Adrenal gland (tissue), 12 donors: ENCODE measurements around the gene PHLDA3. TPM values are rescaled to one million over a fixed set of nuclear protein-coding genes. Genes with fewer than 3 reads are reported as not detected.

Source experiments
- DNase-seq, 7 donors: peaks; one replicate each; pipeline ENCODE4 v3.0.0-alpha.2; 2019 to 2020
- H3K27ac ChIP-seq, 5 donors: fragments of 200-600 bp; sonication (generic) in 4 of 5; 1 replicate in 3 of 5; 2 replicates in 2 of 5; pipeline versions ENCODE4 v1.5.1 to v1.8.0; 2016 to 2020; ENCODE audit warnings: mild to moderate bottlenecking in 1 of 5
- H3K27me3 ChIP-seq: fragments of 200-600 bp; 2 replicates; pipeline ENCODE4 v1.8.0; 2021
- H3K36me3 ChIP-seq, 2 donors: fragments of 200-600 bp; replicated peaks in 1 of 2; 1 replicate in 1 of 2; 2 replicates in 1 of 2; pipeline versions ENCODE4 v1.5.1 to v1.8.0; 2018 to 2022
- H3K4me1 ChIP-seq, 2 donors: fragments of 200-600 bp; replicated peaks in 1 of 2; 1 replicate in 1 of 2; 2 replicates in 1 of 2; pipeline versions ENCODE4 v1.5.1 to v1.8.0; 2018 to 2021
- H3K4me3 ChIP-seq, 4 donors: fragments of 200-600 bp; sonication (generic) in 3 of 4; one replicate each; pipeline ENCODE4 v1.5.1; 2016 to 2018
- H3K9me3 ChIP-seq, 3 donors: fragments of 200-600 bp; sonication (generic) in 1 of 3; replicated peaks in 1 of 3; 1 replicate in 2 of 3; 2 replicates in 1 of 3; pipeline versions ENCODE4 v1.5.1 to v1.8.0; 2016 to 2021
- POLR2A ChIP-seq, 2 donors: fragments of 450-650 bp; IDR thresholded peaks; one replicate each; pipeline ENCODE4 v1.6.1; 2017; ENCODE audit warnings: antibody characterized with exemption in 2 of 2, mild to moderate bottlenecking in 2 of 2, moderate library complexity in 1 of 2
- WGBS, 4 donors: extraction: QIAGEN DNeasy Blood & Tissue Kit in 2 of 4; methylation state at CpG; one replicate each; pipeline versions ENCODE4 v1.1.5 to v1.1.7; 2013 to 2017; 5-methylcytosine and 5-hydroxymethylcytosine counted together
- intact Hi-C, 2 donors: fragments of 100-400 bp; cut with DNase I; formaldehyde crosslinking; loops; one replicate each; pipeline versions ENCODE4 v1.14.1 to v1.15.0; 2022 to 2023
- polyA plus RNA-seq, 3 donors: library from polyadenylated mRNA; stranded (reverse); fragments of 200-250 nt in 2 of 3; fragments of 350-450 nt in 1 of 3; fragmentation: Illumina TruSeq in 1 of 3; extraction: RNeasy Lipid Tissue Mini Kit (QIAGEN cat#74804) in 1 of 3; gene quantifications; one replicate each; pipeline ENCODE4 v1.2.3, GENCODE V29; 2013 to 2014
- total RNA-seq, 9 donors: library from RNA; depleted of rRNA in 4 of 9; stranded (reverse); fragments of >200 nt in 4 of 9; fragments of 120-200 nt in 1 of 9; fragmentation: NEBNext Ultra II Directional in 1 of 9; extraction: Animal tissue kit (Norgen Biotek cat#: 25700) in 1 of 9; gene quantifications; one replicate each; pipeline versions ENCODE4 v1.1.0 to v1.2.4, GENCODE V29; 2013 to 2023
- TF ChIP-seq, protein P1 (sequence below), 6 experiments: fragments of 450-650 bp in 4 of 6; fragments of 200-600 bp in 2 of 6; sonication (generic) in 1 of 6; IDR thresholded peaks; 1 replicate in 5 of 6; 2 replicates in 1 of 6; pipeline versions ENCODE4 v1.5.1 to v1.8.0; 2016 to 2021; ENCODE audit warnings: antibody characterized with exemption in 6 of 6, mild to moderate bottlenecking in 2 of 6, moderate library complexity in 1 of 6
- donor health status: healthy with polysubstance abuse.
- donor health status: Bipolar disorder and iron deficiency.
- donor health status: DM: yes; HTN: yes; CAD: no.
- donor health status: DM: no; HTN: no; CAD: no.
- donor health status: DM: no; HTN: no; CAD: no.
- donor health status: DM: yes; HTN: yes; CAD: no.

Gene PHLDA3
- total and polyA plus RNA-seq, 12 donors = 2.1 to 64.7 (median 29.1) TPM

GRCh38 chr1:201419746-201420607 is 49.0 kb downstream of the PHLDA3 start:
- intact Hi-C loops = no loop called here
- Histone ChIP-seq H3K36me3 (no peaks in the 10 kb centered on the region), H3K27me3 (no peaks in the 10 kb centered on the region), H3K4me1 (no peaks in the 10 kb centered on the region), H3K27ac (no peak overlapping the region), H3K9me3 (no peaks in the 10 kb centered on the region), H3K4me3 (no peak overlapping the region)
- TF ChIP-seq POLR2A (IDR thresholded peaks at IDR 0.05) = no peak
- TF ChIP-seq, protein P1, sequence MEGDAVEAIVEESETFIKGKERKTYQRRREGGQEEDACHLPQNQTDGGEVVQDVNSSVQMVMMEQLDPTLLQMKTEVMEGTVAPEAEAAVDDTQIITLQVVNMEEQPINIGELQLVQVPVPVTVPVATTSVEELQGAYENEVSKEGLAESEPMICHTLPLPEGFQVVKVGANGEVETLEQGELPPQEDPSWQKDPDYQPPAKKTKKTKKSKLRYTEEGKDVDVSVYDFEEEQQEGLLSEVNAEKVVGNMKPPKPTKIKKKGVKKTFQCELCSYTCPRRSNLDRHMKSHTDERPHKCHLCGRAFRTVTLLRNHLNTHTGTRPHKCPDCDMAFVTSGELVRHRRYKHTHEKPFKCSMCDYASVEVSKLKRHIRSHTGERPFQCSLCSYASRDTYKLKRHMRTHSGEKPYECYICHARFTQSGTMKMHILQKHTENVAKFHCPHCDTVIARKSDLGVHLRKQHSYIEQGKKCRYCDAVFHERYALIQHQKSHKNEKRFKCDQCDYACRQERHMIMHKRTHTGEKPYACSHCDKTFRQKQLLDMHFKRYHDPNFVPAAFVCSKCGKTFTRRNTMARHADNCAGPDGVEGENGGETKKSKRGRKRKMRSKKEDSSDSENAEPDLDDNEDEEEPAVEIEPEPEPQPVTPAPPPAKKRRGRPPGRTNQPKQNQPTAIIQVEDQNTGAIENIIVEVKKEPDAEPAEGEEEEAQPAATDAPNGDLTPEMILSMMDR (IDR thresholded peaks at IDR 0.05) = no peak
- WGBS, 4 donors = 61 to 84% (median 71%) methylated on average over 8 to 12 of the region's 12 CpGs
- DNase-seq = no peak

DNA sequence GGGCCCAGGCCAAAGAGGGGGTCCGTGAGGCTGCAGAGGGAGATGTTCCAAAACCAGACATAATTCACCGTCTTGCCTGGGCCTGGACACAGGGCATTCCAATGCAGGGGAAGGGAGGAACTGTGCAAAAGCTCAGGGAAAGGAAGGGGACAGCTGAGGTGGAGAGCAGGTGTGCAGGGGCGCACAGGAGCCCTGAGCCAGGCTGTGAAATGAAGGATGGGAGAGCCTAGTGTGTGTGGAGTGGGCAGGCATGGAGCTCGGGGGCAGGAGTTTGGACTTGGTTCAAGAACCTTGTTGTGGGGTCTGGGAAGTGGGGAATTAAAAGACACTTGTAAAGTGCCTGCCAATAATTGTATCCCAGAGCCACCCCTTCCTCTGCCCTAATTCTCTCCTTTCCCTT is 49.7 kb downstream of the PHLDA3 start:
- Histone ChIP-seq H3K4me3 (no peak overlapping the region), H3K36me3 (no peaks in the 10 kb centered on the region), H3K9me3 (no peaks in the 10 kb centered on the region), H3K4me1 (no peaks in the 10 kb centered on the region), H3K27me3 (no peaks in the 10 kb centered on the region), H3K27ac (no peak overlapping the region)
- WGBS, 4 donors = 81 to 90% (median 84%) methylated on average over 4 of the region's 4 CpGs
- TF ChIP-seq, protein P1 (IDR thresholded peaks at IDR 0.05) = no peak
- TF ChIP-seq POLR2A (IDR thresholded peaks at IDR 0.05) = no peak
- DNase-seq = no peak
- intact Hi-C loops = no loop called here

DNA sequence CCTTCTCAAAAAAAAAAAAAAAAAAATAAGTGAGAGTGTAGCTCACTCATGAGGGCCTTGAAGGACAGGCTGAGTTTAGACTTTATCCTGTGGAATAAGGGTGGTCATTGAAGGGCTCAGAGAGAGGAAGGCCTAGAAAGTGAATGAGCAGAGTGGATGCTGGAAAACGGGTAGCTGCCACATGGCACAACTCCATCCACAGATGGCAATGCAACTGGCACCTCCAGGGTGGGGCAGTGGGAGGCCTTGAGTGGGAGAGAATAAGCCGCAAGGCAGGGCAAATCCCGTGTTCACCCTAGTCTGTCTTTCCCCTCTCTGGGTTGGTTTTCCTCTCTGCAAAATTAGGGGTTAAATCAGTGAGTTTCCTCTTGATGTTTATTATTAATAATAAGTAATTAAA is 50.5 kb downstream of the PHLDA3 start:
- no peaks in the 10 kb centered on the region for H3K4me1 ChIP-seq
- no peak for DNase-seq
- 84 to 91% (median 86%) methylated on average over 3 of the region's 3 CpGs for WGBS, 4 donors
- H3K4me3 ChIP-seq = no peak overlapping the region
- H3K9me3 ChIP-seq = no peaks in the 10 kb centered on the region
- H3K27me3 ChIP-seq = no peaks in the 10 kb centered on the region
- no peak overlapping the region for H3K27ac ChIP-seq
- H3K36me3 ChIP-seq = no peaks in the 10 kb centered on the region
- TF ChIP-seq, protein P1 (IDR thresholded peaks at IDR 0.05) = no peak
- TF ChIP-seq POLR2A (IDR thresholded peaks at IDR 0.05) = no peak
- intact Hi-C loops = no loop called here

Other genes starting within 250 kb of the PHLDA3 start
- under 1 TPM in 7 of 9 donors, not detected in 2; 0.06 to 0.42 (median 0.26) TPM for gene PKP1, start 185.7 kb downstream of the PHLDA3 start, total RNA-seq
- under 1 TPM; 0.08 to 0.98 (median 0.11) TPM for gene PKP1, start 185.7 kb downstream of the PHLDA3 start, polyA plus RNA-seq
- gene TNNT2, start 91.5 kb downstream of the PHLDA3 start, total RNA-seq = 10 to 100 TPM in 1 of 9 donors, 1 to 10 TPM in 4, under 1 TPM in 2, not detected in 2; 0.39 to 10.5 (median 1.8) TPM
- 10 to 100 TPM; 10.3 to 37.3 (median 14.0) TPM for gene TNNT2, start 91.5 kb downstream of the PHLDA3 start, polyA plus RNA-seq
- under 1 TPM in 3 of 9 donors, not detected in 6; 0.11 to 0.61 (median 0.54) TPM for gene LAD1, start 69.9 kb downstream of the PHLDA3 start, total RNA-seq
- gene LAD1, start 69.9 kb downstream of the PHLDA3 start, polyA plus RNA-seq = under 1 TPM in 2 of 3 donors, not detected in 1; 0.08 to 0.17 TPM
- 1 to 10 TPM in 1 of 9 donors, under 1 TPM in 2, not detected in 6; 0.14 to 4.3 (median 0.22) TPM for gene TNNI1, start 47.5 kb downstream of the PHLDA3 start, total RNA-seq
- under 1 TPM in 1 of 3 donors, not detected in 2; 0.27 TPM for gene TNNI1, start 47.5 kb downstream of the PHLDA3 start, polyA plus RNA-seq
- 100 to 1,000 TPM in 5 of 9 donors, 10 to 100 TPM in 4; 30.5 to 470 (median 121) TPM for gene CSRP1, start 37.9 kb upstream of the PHLDA3 start, total RNA-seq
- gene CSRP1, start 37.9 kb upstream of the PHLDA3 start, polyA plus RNA-seq = 100 to 1,000 TPM in 2 of 3 donors, 10 to 100 TPM in 1; 85.6 to 159 (median 156) TPM
- gene NAV1, start 69.9 kb upstream of the PHLDA3 start, total RNA-seq = 10 to 100 TPM in 8 of 9 donors, 1 to 10 TPM in 1; 8.7 to 21.9 (median 15.8) TPM
- gene NAV1, start 69.9 kb upstream of the PHLDA3 start, polyA plus RNA-seq = 10 to 100 TPM in 1 of 3 donors, 1 to 10 TPM in 2; 3.0 to 11.3 (median 4.4) TPM